Left kidney (tissue), 2 donors: ENCODE data around the gene CREG2. TPM values are rescaled to one million over a fixed set of nuclear protein-coding genes. Genes with fewer than 3 reads are reported as not detected.
"Not testable (repeated sequence)": the region's sequence is repeated elsewhere in the genome, so short reads cannot be mapped to it uniquely, and the experiment has no call there.

Experiments
- DNase-seq: peaks from one replicate; pipeline ENCODE4 v3.0.0-alpha.2; 2013
- polyA plus RNA-seq: library from polyadenylated mRNA; unstranded; fragments of 120-200 nt; gene quantifications from one replicate; pipeline ENCODE4 v1.2.1, GENCODE V29; 2013; ENCODE audit not compliant: insufficient read length

Gene CREG2
- polyA plus RNA-seq, 1 donor, result 0.65 TPM

- no peak for DNase-seq
These were observed 14.5 kb downstream of the CREG2 start for GRCh38 chr2:101372792-101373191.

- DNase-seq, result no peak
These were observed 15.7 kb downstream of the CREG2 start for GRCh38 chr2:101371636-101372035.

GRCh38 chr2:101369100-101369499, 18.2 kb downstream of the CREG2 start:
- no peak for DNase-seq

GRCh38 chr2:101368376-101368775, 18.9 kb downstream of the CREG2 start:
- no peak for DNase-seq

GRCh38 chr2:101367508-101367907, 19.8 kb downstream of the CREG2 start:
- no peak for DNase-seq

GRCh38 chr2:101364878-101365277, 22.4 kb downstream of the CREG2 start:
- no peak for DNase-seq

GRCh38 chr2:101362777-101363176, 24.5 kb downstream of the CREG2 start:
- DNase-seq, result no peak

GRCh38 chr2:101362316-101362715, 25.0 kb downstream of the CREG2 start:
- no peak for DNase-seq

- DNase-seq, result no peak
These were observed 25.8 kb downstream of the CREG2 start for GRCh38 chr2:101361522-101361921.

GRCh38 chr2:101361121-101361520, 26.2 kb downstream of the CREG2 start:
- no peak for DNase-seq

GRCh38 chr2:101360232-101360631, 27.1 kb downstream of the CREG2 start:
- no peak for DNase-seq

- DNase-seq, result no peak
These were observed 27.8 kb downstream of the CREG2 start for GRCh38 chr2:101359410-101359954.

GRCh38 chr2:101357376-101357775, 29.9 kb downstream of the CREG2 start:
- DNase-seq, result no peak

GRCh38 chr2:101356521-101356920, 30.8 kb downstream of the CREG2 start:
- DNase-seq, result no peak

- no peak for DNase-seq
These were observed 31.2 kb downstream of the CREG2 start for GRCh38 chr2:101356055-101356454.

- no peak for DNase-seq
These were observed 31.8 kb downstream of the CREG2 start for GRCh38 chr2:101355401-101356054.

- DNase-seq, result no peak
These were observed 32.6 kb downstream of the CREG2 start for GRCh38 chr2:101354420-101355311.

GRCh38 chr2:101352631-101353030, 34.7 kb downstream of the CREG2 start:
- not testable (repeated sequence) for DNase-seq

- no peak for DNase-seq
These were observed 36.1 kb downstream of the CREG2 start for GRCh38 chr2:101351207-101351606.

- no peak for DNase-seq
These were observed 37.2 kb downstream of the CREG2 start for GRCh38 chr2:101349893-101350662.

GRCh38 chr2:101348883-101349282, 38.4 kb downstream of the CREG2 start:
- DNase-seq, result no peak

- no peak for DNase-seq
These were observed 40.4 kb downstream of the CREG2 start for GRCh38 chr2:101346909-101347308.
